ENCODE data around the gene HRC.

HRC gene

GRCh38 chr19:49142866-49143335, 12.3 kb downstream of the HRC start:
- H3K4me3 ChIP-seq (ENCODE audit: low read depth, low read length), result peak overlapping the region; percentile 76
- no peak for TF ChIP-seq CTCF (IDR thresholded peaks at IDR 0.05; ENCODE audit: low read depth, low read length)

DNA sequence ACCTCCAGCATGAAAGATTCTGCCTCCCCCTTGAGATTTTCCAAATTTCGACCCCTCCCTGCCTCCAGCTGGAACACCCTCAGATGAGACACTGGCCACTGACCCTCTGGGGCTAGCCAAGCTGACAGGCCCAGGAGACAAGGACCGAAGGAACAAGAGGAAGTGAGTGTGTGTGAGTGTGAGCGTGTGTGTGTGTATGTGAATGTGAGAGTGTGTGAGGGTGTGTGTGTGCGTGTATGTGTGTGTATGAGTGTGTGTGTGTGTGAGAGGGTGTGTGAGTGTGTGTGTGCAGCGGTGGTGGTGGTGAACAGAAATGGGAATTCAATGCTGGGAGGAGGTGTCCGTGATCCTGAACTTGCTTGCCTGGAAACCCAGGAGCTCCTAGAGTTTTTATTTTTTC, 13.8 kb downstream of the HRC start:
- H3K4me3 ChIP-seq (ENCODE audit: low read depth, low read length), result no peak overlapping the region
- TF ChIP-seq CTCF (IDR thresholded peaks at IDR 0.05; ENCODE audit: low read depth, low read length), result no peak

DNA sequence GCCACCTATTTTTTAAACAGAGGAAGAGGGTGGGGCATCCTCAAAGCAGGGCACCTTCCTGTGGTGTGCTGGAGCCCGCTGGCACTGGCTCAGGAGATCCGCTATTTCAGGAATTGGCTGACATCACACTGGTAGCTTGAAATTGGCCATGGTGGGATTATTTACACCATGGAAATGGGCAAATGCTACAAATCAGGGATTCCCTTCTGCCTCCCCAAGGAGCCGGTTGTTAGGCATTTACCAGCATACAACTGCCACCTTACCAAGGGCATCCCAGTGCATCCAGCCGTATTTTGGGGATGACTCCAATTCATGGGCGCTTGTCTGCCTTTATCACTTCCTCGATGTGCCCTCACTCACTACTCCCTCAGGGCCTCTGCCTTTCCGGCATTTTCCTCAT, 14.2 kb downstream of the HRC start:
- no peak overlapping the region for H3K4me3 ChIP-seq (ENCODE audit: low read depth, low read length)
- no peak for TF ChIP-seq CTCF (IDR thresholded peaks at IDR 0.05; ENCODE audit: low read depth, low read length)

- TF ChIP-seq CTCF (IDR thresholded peaks at IDR 0.05; ENCODE audit: low read depth, low read length), result no peak
- no peak overlapping the region for H3K4me3 ChIP-seq (ENCODE audit: low read depth, low read length)
Measured at GRCh38 chr19:49136771-49137171, 18.4 kb downstream of the HRC start.

DNA sequence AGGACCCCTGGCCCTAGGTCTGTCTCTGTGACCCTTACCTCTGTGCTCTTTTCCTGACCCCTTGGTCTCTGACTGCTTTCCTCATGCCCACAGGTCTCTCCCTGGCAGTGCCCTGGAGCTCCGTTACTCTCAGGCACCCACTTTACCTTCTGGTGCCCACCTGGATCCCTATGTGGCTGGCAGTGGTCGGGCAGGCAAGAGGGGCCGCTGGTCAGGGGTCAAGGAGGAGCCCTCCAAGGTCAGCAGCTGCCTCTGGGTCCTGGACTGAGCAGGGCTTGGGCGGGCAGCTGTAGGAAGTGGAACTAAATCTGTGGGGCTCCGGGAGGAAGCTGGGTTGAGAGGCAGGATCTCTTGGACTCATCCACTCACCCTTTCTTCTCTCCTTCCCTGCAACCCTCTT, 19.5 kb downstream of the HRC start:
- no peak overlapping the region for H3K4me3 ChIP-seq (ENCODE audit: low read depth, low read length)
- TF ChIP-seq CTCF (IDR thresholded peaks at IDR 0.05; ENCODE audit: low read depth, low read length), result no peak

- H3K4me3 ChIP-seq (ENCODE audit: low read depth, low read length), result no peak overlapping the region
- no peak for TF ChIP-seq CTCF (IDR thresholded peaks at IDR 0.05; ENCODE audit: low read depth, low read length)
Measured at GRCh38 chr19:49133621-49134454, 21.4 kb downstream of the HRC start.

DNA sequence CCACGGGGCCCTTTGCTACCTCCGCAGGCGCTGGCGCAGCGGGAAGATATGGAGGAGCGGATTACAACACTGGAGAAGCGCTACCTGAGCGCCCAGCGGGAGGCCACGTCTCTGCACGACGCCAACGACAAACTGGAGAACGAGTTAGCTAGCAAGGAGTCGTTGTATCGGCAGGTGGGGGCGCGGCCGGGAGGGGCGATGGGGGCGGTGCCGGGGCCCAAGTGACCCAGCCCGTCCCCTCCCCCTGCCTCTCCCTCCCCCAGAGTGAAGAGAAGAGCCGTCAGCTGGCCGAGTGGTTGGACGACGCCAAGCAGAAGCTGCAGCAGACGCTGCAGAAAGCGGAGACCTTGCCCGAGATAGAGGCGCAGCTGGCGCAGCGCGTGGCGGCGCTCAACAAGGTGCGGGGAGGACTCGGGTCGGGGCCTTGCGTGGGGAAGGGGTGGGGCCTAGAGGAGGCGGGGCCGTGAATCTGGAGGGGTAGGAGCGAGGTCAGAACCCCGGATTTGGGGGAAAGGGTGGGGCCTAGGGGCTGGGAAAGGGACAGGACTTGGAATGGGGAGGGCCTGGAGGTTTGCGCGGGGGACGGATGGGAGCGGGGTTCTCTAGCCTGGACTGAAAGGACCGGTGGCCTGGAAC, 22.1 kb downstream of the HRC start:
- no peak for TF ChIP-seq CTCF (IDR thresholded peaks at IDR 0.05; ENCODE audit: low read depth, low read length)
- no peak overlapping the region for H3K4me3 ChIP-seq (ENCODE audit: low read depth, low read length)
